Activated CD4-positive, alpha-beta T cell treated with anti-CD3 and anti-CD28 coated beads for 48 hours (primary cell): ENCODE measurements around the gene MINAR2.

ENCODE experiments used
- DNase-seq: peaks from one replicate; pipeline ENCODE4 v3.0.0-alpha.2; 2020

The MINAR2 gene

GRCh38 chr5:129747572-129748407 is at the start of gene MINAR2:
Gene MINAR2, plus strand, starts transcription at chr5:129748094. Its CDS starts 97 bp downstream, at chr5:129748191.
- DNase-seq = no peak

GRCh38 chr5:129698661-129699060 is 49.2 kb upstream of the MINAR2 start:
- no peak for DNase-seq

- no peak for DNase-seq
Observed at GRCh38 chr5:129716235-129716634, 31.7 kb upstream of the MINAR2 start.

GRCh38 chr5:129716651-129717050 is 31.2 kb upstream of the MINAR2 start:
- no peak for DNase-seq

- DNase-seq = no peak
Observed at GRCh38 chr5:129717751-129718310, 30.1 kb upstream of the MINAR2 start.

GRCh38 chr5:129718471-129719090 is 29.3 kb upstream of the MINAR2 start:
- no peak for DNase-seq

GRCh38 chr5:129724222-129724621 is 23.7 kb upstream of the MINAR2 start:
- DNase-seq = no peak

GRCh38 chr5:129724647-129725046 is 23.2 kb upstream of the MINAR2 start:
- DNase-seq = no peak

- DNase-seq = no peak
Observed at GRCh38 chr5:129739773-129740172, 8.1 kb upstream of the MINAR2 start.

- no peak for DNase-seq
Observed at GRCh38 chr5:129743541-129744187, 4.2 kb upstream of the MINAR2 start.

- DNase-seq = no peak
Observed at GRCh38 chr5:129745997-129746396, 1.9 kb upstream of the MINAR2 start.

- no peak for DNase-seq
Observed at GRCh38 chr5:129746876-129747275, 1.0 kb upstream of the MINAR2 start.

GRCh38 chr5:129748913-129749880 is 1.3 kb downstream of the MINAR2 start:
- no peak for DNase-seq

GRCh38 chr5:129760636-129761325 is 12.9 kb downstream of the MINAR2 start:
- no peak for DNase-seq

GRCh38 chr5:129763651-129764050 is 15.8 kb downstream of the MINAR2 start:
- DNase-seq = no peak

- no peak for DNase-seq
Observed at GRCh38 chr5:129766798-129767197, 18.9 kb downstream of the MINAR2 start.

GRCh38 chr5:129767927-129768380 is 20.1 kb downstream of the MINAR2 start:
- peak; percentile 79 for DNase-seq

- no peak for DNase-seq
Observed at GRCh38 chr5:129768735-129769134, 20.8 kb downstream of the MINAR2 start.

- DNase-seq = no peak
Observed at GRCh38 chr5:129770024-129770820, 22.3 kb downstream of the MINAR2 start.

GRCh38 chr5:129771058-129771838 is 23.4 kb downstream of the MINAR2 start:
- peak; percentile 59 for DNase-seq
